T-helper 17 cell (primary cell): ENCODE data around the gene DNAH14. TPM values are rescaled to one million over a fixed set of nuclear protein-coding genes. Genes with fewer than 3 reads are reported as not detected.
"Not testable (repeated sequence)": the region's sequence is repeated elsewhere in the genome, so short reads cannot be mapped to it uniquely, and the experiment has no call there.

Source experiments
- ATAC-seq: fragments of 150-1000 bp; cut with Tn5 transposase; 2 replicates; pipeline ENCODE4 v1.10.0; 2021; ENCODE audit warnings: mild to moderate bottlenecking, moderate library complexity
- DNase-seq, 3 donors: peaks; one replicate each; pipeline versions ENCODE4 v3.0.0 to v3.0.0-alpha.2; 2020 to 2021
- H3K9me3 ChIP-seq: one replicate; pipeline ENCODE4 v1.7.0; 2013; ENCODE audit warnings: low read length, mild to moderate bottlenecking; ENCODE audit not compliant: control insufficient read depth, poor library complexity, severe bottlenecking
- H3K27ac Mint-ChIP-seq: one replicate; pipeline ENCODE4 v1.8.0; 2022; ENCODE audit warnings: mild to moderate bottlenecking, moderate library complexity, mixed read lengths
- H3K27me3 Mint-ChIP-seq: one replicate; pipeline ENCODE4 v1.8.0; 2022; ENCODE audit warnings: mixed read lengths
- H3K36me3 Mint-ChIP-seq: one replicate; pipeline ENCODE4 v1.8.0; 2022; ENCODE audit warnings: low read depth, mixed read lengths
- H3K4me1 Mint-ChIP-seq: one replicate; pipeline ENCODE4 v1.8.0; 2022; ENCODE audit warnings: mild to moderate bottlenecking, mixed read lengths
- H3K4me3 Mint-ChIP-seq: one replicate; pipeline ENCODE4 v1.8.0; 2022; ENCODE audit warnings: mild to moderate bottlenecking, moderate library complexity, mixed read lengths
- total RNA-seq, 4 donors: library from RNA in 2 of 4; stranded (reverse) in 2 of 4; gene quantifications; one replicate each; pipeline ENCODE4 v1.2.3 and lab custom pipeline; 2022 to 2026

DNAH14 gene
- total RNA-seq, 2 donors from 2014 or later: 1.1 TPM; not detected in 1

DNA sequence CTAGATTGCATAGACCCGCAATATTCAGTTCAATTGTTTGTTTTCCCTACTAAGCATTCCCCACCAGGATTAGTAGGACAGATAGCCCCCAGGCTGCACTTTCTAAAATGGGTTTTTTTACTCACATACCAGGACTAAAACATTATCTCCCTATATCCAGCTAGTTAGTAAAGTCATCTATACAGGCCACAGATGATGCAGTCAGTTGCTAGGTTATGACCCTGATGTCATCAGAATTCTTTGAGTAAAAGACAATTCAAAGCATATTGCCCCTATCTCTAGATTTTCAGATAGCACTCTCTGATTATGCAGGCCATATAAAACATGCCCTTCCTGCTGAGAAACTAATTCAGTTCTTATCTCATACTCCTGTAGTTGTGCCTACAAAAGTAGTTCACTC lies 294.8 kb downstream of the DNAH14 start:
- ATAC-seq (no peak), DNase-seq (no peak)
- Mint-ChIP-seq H3K4me3 (no peak overlapping the region), H3K4me1 (no peaks in the 10 kb centered on the region), H3K36me3 (no peaks in the 10 kb centered on the region), H3K27ac (no peak overlapping the region), H3K27me3 (peaks cover 9% of the 10 kb centered on the region)
- H3K9me3 ChIP-seq: no peaks in the 10 kb centered on the region

DNA sequence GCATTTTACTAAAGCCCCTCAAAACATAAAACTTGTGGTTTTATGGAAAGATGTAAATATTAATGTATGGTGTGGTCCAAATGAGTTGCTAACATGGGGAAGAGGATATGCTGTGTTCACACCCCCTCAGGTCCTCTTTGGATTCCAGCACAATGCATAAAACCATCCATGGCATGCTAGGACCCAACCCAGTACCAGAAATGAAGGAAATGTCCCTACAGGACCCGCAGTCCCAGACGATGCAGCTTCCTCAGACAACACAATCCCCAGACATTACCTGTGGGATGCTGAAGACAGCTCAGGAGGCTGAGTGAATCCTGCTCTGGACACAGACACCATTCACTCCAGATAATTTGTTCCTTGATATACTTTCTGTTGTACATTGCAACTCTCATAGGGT lies 296.2 kb downstream of the DNAH14 start:
- Mint-ChIP-seq H3K36me3 (no peaks in the 10 kb centered on the region), H3K4me3 (no peak overlapping the region), H3K4me1 (no peaks in the 10 kb centered on the region), H3K27me3 (peaks cover 9% of the 10 kb centered on the region), H3K27ac (no peak overlapping the region)
- DNase-seq (no peak), ATAC-seq (no peak)
- no peaks in the 10 kb centered on the region for H3K9me3 ChIP-seq

DNA sequence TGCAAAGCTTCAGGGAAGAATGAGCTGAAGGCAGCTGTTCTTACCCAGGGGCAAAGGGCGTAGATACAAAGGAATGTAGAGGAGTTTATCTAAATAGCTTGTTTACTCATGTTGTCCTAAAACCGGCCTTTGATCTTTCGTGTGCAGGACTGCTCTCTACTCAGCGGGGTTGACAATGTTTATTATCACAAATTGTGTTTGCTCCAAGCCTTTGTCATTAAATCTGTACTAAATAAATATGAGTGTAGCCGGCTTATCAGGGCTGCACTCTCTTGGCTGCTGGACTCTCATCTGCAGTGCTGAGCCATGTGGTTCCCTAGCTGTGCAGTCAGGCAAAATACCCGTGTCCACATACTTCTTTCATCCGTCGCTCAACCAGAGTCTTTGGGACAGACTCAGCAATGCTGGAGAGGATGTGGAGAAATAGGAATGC lies 299.4 kb downstream of the DNAH14 start:
- ATAC-seq: no peak
- Mint-ChIP-seq H3K27ac (no peak overlapping the region), H3K4me3 (no peak overlapping the region), H3K36me3 (no peaks in the 10 kb centered on the region), H3K4me1 (no peaks in the 10 kb centered on the region), H3K27me3 (peaks cover 9% of the 10 kb centered on the region)
- DNase-seq: no peak
- no peaks in the 10 kb centered on the region for H3K9me3 ChIP-seq

DNA sequence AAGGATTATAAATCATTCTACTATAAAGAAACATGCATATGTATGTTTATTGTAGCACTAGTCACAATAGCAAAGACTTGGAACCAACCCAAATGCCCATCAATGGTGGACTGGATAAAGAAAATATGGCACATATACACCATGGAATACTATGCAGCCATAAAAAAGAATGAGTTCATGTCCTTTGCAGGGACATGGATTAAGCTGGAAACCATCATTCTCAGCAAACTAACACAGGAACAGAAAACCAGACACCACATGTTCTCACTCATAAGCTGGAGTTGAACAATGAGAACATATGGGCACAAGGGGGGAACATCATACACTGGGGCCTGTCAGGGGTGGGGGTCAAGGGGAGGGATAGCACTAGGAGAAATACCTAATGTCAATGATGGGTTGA lies 300.0 kb downstream of the DNAH14 start:
- H3K27me3 Mint-ChIP-seq, H3K4me3 Mint-ChIP-seq, H3K9me3 ChIP-seq, H3K4me1 Mint-ChIP-seq, H3K27ac Mint-ChIP-seq, ATAC-seq, DNase-seq, H3K36me3 Mint-ChIP-seq: not testable (repeated sequence)

DNA sequence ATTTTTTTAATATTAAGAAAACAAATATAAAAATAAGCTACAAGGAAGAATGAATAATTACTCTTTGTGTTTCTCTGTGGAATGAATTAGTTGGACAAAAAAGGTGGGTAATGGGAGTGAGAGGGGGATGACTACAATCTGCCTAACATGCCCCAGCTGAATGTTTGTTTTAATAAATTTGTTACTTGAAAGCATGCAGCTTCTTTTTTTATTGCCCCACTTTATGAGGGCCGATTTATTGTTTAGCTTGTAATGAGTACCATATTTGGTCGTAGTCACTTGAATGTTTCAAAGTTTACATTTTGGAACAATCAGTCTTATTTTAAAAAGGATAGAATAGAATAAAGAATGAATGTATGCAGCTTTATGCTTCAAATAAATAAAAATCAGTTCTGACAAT lies 301.0 kb downstream of the DNAH14 start:
- no peaks in the 10 kb centered on the region for H3K9me3 ChIP-seq
- no peak overlapping the region for H3K4me3 Mint-ChIP-seq
- peaks cover 5% of the 10 kb centered on the region for H3K27me3 Mint-ChIP-seq
- H3K27ac Mint-ChIP-seq: no peak overlapping the region
- DNase-seq: no peak
- H3K4me1 Mint-ChIP-seq: no peaks in the 10 kb centered on the region
- no peak for ATAC-seq
- H3K36me3 Mint-ChIP-seq: no peaks in the 10 kb centered on the region

DNA sequence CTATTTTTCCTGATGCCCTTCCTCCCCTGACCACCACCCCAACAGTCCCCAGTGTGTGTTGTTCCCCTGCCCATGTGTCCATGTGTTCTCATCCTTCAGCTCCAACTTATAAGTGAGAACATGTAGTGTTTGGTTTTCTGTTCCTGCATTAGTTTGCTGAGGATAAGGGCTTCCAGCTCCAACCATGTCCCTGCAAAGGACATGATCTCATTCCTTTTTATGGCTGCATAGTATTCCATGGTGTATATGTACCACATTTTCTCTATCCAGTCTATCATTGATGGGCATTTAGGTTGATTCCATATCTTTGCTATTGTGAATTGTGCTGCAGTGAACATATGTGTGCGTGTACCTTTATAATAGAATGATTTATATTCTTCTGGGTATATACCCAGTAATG lies 303.5 kb downstream of the DNAH14 start:
- not testable (repeated sequence) for DNase-seq, ATAC-seq, H3K4me3 Mint-ChIP-seq, H3K4me1 Mint-ChIP-seq, H3K27ac Mint-ChIP-seq, H3K9me3 ChIP-seq, H3K36me3 Mint-ChIP-seq, H3K27me3 Mint-ChIP-seq

DNA sequence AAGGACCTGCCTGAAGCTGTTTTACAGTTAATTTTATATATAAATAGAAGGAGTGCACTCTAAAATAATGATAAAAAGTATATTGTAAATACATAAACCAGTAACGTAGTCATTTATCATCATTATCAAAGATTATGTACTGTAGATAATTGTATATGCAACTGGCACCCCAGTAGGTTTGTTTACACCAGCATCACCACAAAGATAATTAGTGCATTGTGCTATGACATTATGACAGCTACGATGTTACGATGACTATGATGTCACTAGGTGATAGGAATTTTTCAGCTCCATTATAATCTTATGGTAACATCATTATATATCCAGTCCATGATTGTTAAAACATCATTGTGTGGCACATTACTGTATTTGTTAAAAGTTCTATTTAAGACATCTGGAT lies 313.1 kb downstream of the DNAH14 start:
- no peaks in the 10 kb centered on the region for H3K4me1 Mint-ChIP-seq
- peaks cover 15% of the 10 kb centered on the region for H3K27me3 Mint-ChIP-seq
- no peak overlapping the region for H3K4me3 Mint-ChIP-seq
- H3K36me3 Mint-ChIP-seq: no peaks in the 10 kb centered on the region
- no peaks in the 10 kb centered on the region for H3K9me3 ChIP-seq
- no peak overlapping the region for H3K27ac Mint-ChIP-seq
- DNase-seq (no peak), ATAC-seq (no peak)

DNA sequence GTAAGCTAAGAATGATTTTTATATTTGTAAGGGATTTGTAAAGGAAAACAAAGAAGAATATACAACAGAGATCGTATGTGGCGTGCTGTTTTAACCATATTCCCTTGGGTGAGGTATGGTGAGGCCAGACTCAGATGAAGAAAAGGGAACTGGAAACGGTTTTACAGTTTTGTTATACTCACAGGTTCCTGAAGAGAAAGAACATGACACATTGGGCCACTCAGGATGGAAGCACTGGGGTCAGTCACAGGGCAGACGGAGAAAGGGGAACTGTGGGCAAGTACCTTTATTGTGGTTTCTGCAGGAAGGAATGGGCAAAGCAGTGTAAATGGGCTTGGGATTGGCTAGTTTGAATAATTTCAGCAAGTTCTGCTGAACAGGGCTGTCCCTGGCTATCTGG lies 321.0 kb downstream of the DNAH14 start:
- H3K4me1 Mint-ChIP-seq: no peaks in the 10 kb centered on the region
- H3K27me3 Mint-ChIP-seq: peaks cover 16% of the 10 kb centered on the region
- H3K27ac Mint-ChIP-seq: no peak overlapping the region
- DNase-seq (no peak), ATAC-seq (peak; percentile 51)
- no peak overlapping the region for H3K4me3 Mint-ChIP-seq
- H3K9me3 ChIP-seq: no peaks in the 10 kb centered on the region
- no peaks in the 10 kb centered on the region for H3K36me3 Mint-ChIP-seq

DNA sequence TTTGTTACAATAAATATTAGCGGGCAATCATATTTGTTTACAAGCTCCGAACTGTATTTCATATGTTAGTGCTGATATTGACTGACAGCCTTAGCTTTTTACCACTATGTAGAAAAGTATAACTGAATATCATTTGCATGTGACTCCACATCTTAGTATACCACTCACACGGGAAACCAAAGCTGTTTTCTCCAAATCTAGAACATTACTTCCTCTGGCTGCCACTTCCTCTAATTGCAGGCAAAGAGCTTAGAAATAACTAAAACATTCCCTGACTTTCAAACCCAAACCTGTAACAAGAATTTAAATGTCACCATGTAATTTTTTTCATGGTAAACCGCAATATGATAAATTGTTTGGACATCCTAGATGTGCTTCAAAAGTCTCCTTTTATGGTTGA lies 323.7 kb downstream of the DNAH14 start:
- Mint-ChIP-seq H3K27ac (no peak overlapping the region), H3K4me1 (no peaks in the 10 kb centered on the region), H3K27me3 (peaks cover 23% of the 10 kb centered on the region), H3K4me3 (no peak overlapping the region), H3K36me3 (no peaks in the 10 kb centered on the region)
- DNase-seq (no peak), ATAC-seq (no peak)
- H3K9me3 ChIP-seq: no peaks in the 10 kb centered on the region

DNA sequence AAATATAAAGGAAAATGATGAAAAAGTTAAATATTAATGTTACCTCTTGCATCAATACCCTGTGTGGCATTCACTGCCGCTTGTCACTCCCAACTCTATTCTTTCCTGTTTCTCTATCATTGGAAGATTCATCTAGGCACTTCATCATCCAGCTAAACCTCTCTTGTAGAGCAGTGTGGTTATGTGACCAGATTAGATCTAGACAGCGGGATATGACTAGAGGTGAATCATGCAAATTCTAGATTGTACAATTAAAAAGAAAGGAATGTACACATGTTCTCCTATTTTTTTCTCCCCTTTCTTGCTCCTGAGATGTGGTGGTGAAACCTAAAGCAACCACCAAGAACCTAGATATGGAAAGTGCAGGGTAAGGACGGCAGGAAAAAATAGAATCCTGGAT lies 324.3 kb downstream of the DNAH14 start:
- DNase-seq: no peak
- no peak overlapping the region for H3K4me3 Mint-ChIP-seq
- no peak overlapping the region for H3K27ac Mint-ChIP-seq
- H3K36me3 Mint-ChIP-seq: no peaks in the 10 kb centered on the region
- H3K9me3 ChIP-seq: no peaks in the 10 kb centered on the region
- no peaks in the 10 kb centered on the region for H3K4me1 Mint-ChIP-seq
- peaks cover 23% of the 10 kb centered on the region for H3K27me3 Mint-ChIP-seq
- ATAC-seq: no peak

DNA sequence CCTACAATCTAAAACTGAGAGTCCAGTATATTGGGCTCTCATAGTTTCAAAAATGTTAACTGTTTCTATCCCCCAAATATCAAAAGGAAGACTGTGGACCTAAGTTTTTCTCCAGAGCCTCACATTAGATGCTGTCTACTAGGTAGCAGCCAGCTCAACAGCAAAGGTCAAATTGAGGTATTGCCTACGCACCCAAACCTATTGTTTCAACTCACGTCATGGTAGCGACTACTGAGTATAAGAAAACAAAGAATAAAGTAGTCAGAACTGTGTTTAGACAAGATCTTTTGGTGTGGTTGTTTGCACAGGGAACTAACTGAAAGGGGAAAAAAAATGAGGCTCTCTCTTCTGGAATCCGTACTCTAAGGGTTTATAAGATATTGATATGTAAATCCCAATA lies 325.2 kb downstream of the DNAH14 start:
- Mint-ChIP-seq H3K27me3 (peaks cover 23% of the 10 kb centered on the region), H3K36me3 (no peaks in the 10 kb centered on the region), H3K27ac (no peak overlapping the region), H3K4me3 (no peak overlapping the region), H3K4me1 (no peaks in the 10 kb centered on the region)
- H3K9me3 ChIP-seq: no peaks in the 10 kb centered on the region
- DNase-seq (no peak), ATAC-seq (no peak)

DNA sequence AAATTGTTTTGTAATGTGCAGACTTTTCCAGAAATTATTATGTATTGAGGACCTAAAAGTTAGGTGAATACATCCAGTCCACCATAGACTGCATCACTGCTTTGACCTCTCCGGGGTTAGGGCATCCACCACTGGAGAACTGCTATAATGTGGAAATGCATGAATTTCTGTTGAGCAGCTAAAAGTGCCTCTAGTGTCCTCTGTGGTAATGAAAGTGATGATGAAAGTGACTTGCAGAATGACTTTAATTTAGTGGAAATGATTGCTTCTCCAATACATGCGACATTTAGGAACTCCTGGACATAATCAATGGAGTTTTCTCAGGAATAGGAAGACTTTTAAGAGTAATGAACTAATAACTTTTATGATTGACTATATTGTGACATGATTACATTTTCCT lies 327.6 kb downstream of the DNAH14 start:
- H3K9me3 ChIP-seq: no peaks in the 10 kb centered on the region
- ATAC-seq (no peak), DNase-seq (no peak)
- H3K36me3 Mint-ChIP-seq: no peaks in the 10 kb centered on the region
- H3K27me3 Mint-ChIP-seq: peaks cover 23% of the 10 kb centered on the region
- H3K4me3 Mint-ChIP-seq: no peak overlapping the region
- no peaks in the 10 kb centered on the region for H3K4me1 Mint-ChIP-seq
- H3K27ac Mint-ChIP-seq: no peak overlapping the region

DNA sequence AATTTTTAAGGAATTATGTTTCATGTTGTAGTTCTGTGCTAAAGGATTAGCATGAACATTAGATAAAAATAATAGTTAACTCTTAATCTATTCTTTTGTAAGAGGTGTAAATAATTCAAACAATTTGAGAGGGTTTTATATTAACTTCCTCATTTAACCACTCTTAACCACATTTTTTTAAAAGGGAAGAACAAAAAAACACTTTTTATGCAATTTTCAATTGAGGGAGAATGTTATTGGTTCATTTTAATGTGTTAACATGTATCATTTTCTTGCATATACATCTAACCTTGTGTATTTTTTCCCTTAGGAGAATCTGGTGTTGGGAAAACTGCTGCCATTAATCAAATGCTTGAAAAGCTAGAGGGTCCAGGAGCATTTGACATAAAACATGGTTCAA lies 329.3 kb downstream of the DNAH14 start:
- peaks cover 22% of the 10 kb centered on the region for H3K27me3 Mint-ChIP-seq
- H3K9me3 ChIP-seq: no peaks in the 10 kb centered on the region
- H3K27ac Mint-ChIP-seq: no peak overlapping the region
- no peak for ATAC-seq
- no peaks in the 10 kb centered on the region for H3K4me1 Mint-ChIP-seq
- DNase-seq: no peak
- no peaks in the 10 kb centered on the region for H3K36me3 Mint-ChIP-seq
- H3K4me3 Mint-ChIP-seq: no peak overlapping the region

DNA sequence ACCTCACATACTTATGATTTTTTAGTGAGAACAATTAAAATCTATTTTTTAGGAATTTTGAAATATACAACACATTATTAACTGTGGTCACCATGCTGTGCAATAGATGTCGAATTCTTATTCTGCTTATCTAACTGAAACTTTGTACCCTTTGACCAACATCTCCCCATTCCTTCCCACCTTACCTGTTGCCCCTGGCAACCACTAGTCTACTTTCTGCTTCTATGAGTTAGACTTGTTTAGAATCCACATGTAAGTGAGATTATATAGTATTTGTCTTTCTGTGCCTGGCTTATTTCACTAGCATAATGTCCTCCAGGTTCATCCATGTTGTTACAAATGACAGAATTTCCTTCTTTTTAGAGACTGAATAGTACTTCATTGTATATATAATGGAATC lies 330.1 kb downstream of the DNAH14 start:
- ATAC-seq (no peak), DNase-seq (no peak)
- peaks cover 14% of the 10 kb centered on the region for H3K27me3 Mint-ChIP-seq
- H3K4me3 Mint-ChIP-seq: no peak overlapping the region
- H3K27ac Mint-ChIP-seq: no peak overlapping the region
- no peaks in the 10 kb centered on the region for H3K9me3 ChIP-seq
- H3K36me3 Mint-ChIP-seq: no peaks in the 10 kb centered on the region
- H3K4me1 Mint-ChIP-seq: no peaks in the 10 kb centered on the region

DNA sequence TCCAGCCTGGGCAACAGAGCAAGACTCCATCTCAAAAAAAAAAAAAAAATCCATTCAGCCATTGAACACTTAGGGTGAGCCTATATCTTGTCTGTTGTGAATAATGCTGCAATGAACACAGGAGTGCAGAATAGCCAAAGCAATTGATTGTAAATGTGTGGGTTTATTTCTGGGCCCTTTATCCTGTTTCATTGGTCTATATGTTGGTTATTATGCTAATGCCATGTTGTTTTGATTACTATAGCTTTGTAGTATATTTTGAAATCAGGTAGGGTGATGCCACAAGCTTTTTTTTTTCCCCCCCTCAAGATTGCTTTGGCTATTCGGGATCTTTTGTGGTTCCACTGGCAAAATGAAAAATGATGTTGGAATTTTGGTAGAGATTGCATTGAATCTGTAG lies 330.8 kb downstream of the DNAH14 start:
- peaks cover 6% of the 10 kb centered on the region for H3K27me3 Mint-ChIP-seq
- H3K27ac Mint-ChIP-seq: no peak overlapping the region
- no peaks in the 10 kb centered on the region for H3K36me3 Mint-ChIP-seq
- no peaks in the 10 kb centered on the region for H3K4me1 Mint-ChIP-seq
- no peaks in the 10 kb centered on the region for H3K9me3 ChIP-seq
- ATAC-seq (no peak), DNase-seq (no peak)
- no peak overlapping the region for H3K4me3 Mint-ChIP-seq
